ENCODE results near the gene CYTH1.

DNA sequence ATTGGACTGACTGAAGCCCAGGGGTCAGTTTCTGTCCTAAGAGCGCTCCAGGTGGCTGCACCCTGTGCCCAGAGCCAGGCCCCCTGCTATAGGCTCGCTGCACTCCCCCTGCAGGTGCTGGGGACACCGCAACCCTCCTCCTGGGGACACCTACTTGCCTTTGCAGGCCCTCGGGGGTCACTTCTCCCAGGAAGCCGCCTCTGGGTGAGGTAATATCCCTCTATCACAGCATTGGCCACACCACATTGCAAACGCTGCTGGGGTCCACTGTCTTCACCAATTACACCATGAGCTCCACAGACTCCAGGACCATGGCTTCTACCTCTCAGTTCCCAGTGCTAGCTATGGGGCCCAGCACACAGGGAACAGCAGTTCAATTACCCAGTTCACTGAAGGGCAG lies 43.6 kb upstream of the CYTH1 start:
- TF ChIP-seq POLR2A (IDR thresholded peaks at IDR 0.05) (no peak), POLR2AphosphoS5 (IDR thresholded peaks at IDR 0.05) (no peak), EP300 (IDR thresholded peaks at IDR 0.05; ENCODE audit: low read depth) (no peak)
- TF ChIP-seq, protein P1, sequence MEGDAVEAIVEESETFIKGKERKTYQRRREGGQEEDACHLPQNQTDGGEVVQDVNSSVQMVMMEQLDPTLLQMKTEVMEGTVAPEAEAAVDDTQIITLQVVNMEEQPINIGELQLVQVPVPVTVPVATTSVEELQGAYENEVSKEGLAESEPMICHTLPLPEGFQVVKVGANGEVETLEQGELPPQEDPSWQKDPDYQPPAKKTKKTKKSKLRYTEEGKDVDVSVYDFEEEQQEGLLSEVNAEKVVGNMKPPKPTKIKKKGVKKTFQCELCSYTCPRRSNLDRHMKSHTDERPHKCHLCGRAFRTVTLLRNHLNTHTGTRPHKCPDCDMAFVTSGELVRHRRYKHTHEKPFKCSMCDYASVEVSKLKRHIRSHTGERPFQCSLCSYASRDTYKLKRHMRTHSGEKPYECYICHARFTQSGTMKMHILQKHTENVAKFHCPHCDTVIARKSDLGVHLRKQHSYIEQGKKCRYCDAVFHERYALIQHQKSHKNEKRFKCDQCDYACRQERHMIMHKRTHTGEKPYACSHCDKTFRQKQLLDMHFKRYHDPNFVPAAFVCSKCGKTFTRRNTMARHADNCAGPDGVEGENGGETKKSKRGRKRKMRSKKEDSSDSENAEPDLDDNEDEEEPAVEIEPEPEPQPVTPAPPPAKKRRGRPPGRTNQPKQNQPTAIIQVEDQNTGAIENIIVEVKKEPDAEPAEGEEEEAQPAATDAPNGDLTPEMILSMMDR (IDR thresholded peaks at IDR 0.05), result no peak
